Stimulated activated CD4-positive, alpha-beta T cell treated with anti-CD3 and anti-CD28 coated beads, TNF-alpha, amount 100 ng/mL, for 48 hours (primary cell): ENCODE measurements around the gene ESR1.
"Not testable (repeated sequence)": the region's sequence is repeated elsewhere in the genome, so short reads cannot be mapped to it uniquely, and the experiment has no call there.

Source experiments
- DNase-seq, 3 donors: peaks; one replicate each; pipeline ENCODE4 v3.0.0-alpha.2; 2020; ENCODE audit warnings: low read depth in 3 of 3

Gene ESR1

DNA sequence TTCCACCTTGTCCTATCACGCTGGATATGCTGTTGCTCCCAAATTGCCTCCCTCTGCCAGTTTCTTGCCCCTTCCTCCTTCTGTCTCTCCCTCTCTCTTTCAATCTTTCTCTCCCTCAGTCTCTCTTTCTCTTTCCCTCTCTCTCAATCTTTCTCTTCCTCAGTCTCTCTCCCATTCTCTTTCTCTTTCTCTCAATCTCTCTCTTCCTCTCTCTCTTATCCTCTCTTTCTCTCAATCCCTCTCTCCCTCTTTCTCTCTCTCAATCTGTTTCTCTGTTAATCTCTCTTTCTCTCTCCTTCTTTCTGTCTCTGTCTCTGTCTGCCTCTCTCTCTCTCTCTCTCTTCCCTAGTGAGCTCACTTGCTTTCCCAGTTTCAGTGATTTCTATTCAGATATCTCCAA, 245.8 kb downstream of the ESR1 start:
- DNase-seq: no peak

GRCh38 chr6:152054441-152054840, 247.0 kb downstream of the ESR1 start:
- DNase-seq: no peak

- no peak for DNase-seq
These were observed 248.0 kb downstream of the ESR1 start for GRCh38 chr6:152055517-152055916.

- no peak for DNase-seq
These were observed 250.5 kb downstream of the ESR1 start for GRCh38 chr6:152057832-152058498.

- no peak for DNase-seq
These were observed 252.4 kb downstream of the ESR1 start for GRCh38 chr6:152059909-152060308.

DNA sequence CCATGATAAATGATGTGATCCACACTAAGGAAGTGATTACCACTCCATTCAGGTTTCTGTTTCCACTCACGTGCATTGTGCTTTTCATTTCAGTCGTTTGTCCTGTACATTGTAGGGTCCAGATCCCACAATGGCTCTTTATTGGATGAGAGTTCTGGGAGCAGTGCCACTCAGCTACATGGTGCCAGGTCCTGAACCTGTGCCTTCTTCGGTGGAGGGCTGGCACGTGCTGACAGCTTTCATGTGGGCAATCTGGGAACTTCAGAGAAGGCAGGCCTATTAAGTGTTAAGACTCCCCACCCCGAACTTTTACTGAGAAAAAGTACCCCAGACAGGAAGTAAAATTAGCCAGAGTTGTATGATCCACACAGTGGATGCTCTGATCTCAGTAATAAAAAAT, 255.0 kb downstream of the ESR1 start:
- no peak for DNase-seq

GRCh38 chr6:152063170-152063921, 255.9 kb downstream of the ESR1 start:
- DNase-seq: no peak

- no peak for DNase-seq
These were observed 261.3 kb downstream of the ESR1 start for GRCh38 chr6:152068622-152069261.

DNA sequence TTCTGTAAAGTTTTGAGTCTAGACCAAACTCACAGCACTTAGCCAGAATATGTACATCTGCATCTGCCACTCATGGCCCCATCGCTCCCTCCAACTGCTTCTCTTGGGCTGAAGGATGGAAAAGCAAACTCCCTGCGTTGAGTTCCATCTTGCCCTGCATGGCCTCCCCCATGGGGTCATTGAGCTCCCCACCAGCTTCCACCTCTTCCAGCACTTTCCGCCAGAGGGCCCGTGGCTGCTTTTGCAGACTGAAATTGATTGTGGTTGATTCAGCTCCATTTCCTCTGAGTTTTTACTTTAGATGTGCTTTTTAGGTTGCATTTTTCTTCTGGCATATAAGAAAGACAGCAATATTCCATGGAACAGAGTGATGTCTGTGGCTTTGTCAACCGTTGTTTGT, 263.1 kb downstream of the ESR1 start:
- DNase-seq: no peak

- DNase-seq: no peak
These were observed 263.8 kb downstream of the ESR1 start for GRCh38 chr6:152071318-152071717.

DNA sequence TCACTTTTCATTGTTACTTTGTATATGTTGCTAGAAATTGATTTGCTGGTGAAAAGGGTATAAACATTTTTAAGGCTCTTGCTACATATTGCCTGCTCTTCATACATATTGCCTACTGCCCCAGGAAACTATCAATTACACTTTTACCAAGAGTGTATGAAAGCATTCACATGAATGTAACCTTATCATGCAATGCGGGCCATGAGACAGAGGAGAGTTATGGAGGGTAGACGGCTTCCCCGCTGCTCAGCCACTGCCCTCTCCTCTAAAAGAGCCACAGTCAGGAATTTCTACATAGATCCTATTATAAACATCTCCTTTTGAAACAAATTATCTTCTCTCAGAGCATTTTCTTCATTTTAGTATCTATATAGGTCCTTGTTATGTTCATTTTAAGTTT, 264.4 kb downstream of the ESR1 start:
- DNase-seq: no peak

DNA sequence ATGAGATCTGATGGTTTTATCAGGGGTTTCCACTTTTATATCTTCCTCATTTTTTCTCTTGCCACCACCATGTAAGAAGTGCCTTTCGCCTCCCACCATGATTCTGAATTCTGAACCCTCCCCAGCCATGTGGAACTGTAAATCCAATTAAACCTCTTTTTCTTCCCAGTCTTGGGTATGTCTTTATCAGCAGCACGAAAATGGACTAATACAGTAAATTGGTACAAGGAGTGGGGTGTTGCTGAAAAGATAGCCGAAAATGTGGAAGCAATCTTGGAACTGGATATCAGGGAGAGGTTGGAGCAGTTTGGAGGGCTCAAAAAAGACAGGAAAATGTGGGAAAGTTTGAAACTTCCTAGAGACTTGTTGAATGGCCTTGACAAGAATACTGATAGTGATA, 268.8 kb downstream of the ESR1 start:
- not testable (repeated sequence) for DNase-seq

- DNase-seq: no peak
These were observed 270.5 kb downstream of the ESR1 start for GRCh38 chr6:152078001-152078400.

DNA sequence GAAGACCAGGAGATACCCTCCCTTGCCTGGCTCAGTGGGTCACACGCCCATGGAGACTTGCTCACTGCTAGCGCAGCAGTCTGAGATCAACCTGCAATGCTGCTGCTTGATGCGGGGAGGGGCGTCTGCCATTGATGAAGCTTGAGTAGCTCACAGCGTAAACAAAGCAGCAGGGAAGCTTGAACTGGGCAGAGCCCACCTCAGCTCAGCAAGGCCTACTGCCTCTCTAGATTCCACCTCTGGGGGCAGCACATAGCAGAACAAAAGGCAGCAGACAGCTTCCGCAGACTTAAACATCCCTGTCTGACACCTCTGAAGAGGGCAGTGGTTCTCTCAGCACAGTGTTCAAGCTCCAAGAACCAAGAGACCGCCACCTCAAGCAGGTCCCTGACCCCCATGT, 271.3 kb downstream of the ESR1 start:
- no peak for DNase-seq

- DNase-seq: no peak
These were observed 278.0 kb downstream of the ESR1 start for GRCh38 chr6:152085451-152085921.

- DNase-seq: no peak
These were observed 278.9 kb downstream of the ESR1 start for GRCh38 chr6:152086223-152086873.

DNA sequence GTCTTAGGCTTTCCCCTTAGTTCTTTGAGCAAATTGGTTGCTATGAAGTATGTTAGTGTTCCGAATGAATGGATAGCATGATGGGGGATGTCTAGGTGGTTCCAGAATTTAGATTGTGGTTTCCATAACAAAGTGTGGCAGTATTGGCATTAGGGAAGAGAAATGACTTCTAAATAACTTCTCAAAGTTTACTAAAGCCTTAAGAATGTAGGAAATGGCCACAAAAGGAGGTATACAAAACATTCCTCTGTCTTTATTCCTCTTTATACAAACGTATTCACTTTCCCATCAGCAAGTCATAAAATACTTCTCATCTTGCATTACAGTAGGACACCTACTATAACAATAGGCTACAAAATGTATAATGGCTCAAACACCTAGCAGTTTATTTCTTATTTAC, 279.6 kb downstream of the ESR1 start:
- no peak for DNase-seq

DNA sequence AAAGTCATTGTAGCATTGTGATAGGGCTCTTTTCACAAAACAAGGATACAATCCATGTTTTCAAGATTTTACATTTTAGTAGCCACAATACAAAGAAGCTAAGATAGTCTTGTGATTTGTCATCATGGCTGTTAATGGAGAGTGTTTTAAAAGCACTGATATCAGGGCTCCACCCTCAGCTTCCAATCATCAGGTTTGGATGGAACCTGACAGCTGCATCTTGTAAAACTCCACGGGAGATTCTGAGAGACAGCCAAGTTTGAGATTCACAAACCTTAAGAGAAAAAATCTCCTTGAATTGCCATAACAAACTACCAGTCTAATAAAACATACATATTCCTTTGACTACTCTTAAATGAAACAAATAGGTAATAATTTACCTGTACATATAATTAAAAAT, 280.2 kb downstream of the ESR1 start:
- no peak for DNase-seq

GRCh38 chr6:152089992-152090391, 282.5 kb downstream of the ESR1 start:
- no peak for DNase-seq

GRCh38 chr6:152091201-152091600, 283.7 kb downstream of the ESR1 start:
- no peak for DNase-seq

DNA sequence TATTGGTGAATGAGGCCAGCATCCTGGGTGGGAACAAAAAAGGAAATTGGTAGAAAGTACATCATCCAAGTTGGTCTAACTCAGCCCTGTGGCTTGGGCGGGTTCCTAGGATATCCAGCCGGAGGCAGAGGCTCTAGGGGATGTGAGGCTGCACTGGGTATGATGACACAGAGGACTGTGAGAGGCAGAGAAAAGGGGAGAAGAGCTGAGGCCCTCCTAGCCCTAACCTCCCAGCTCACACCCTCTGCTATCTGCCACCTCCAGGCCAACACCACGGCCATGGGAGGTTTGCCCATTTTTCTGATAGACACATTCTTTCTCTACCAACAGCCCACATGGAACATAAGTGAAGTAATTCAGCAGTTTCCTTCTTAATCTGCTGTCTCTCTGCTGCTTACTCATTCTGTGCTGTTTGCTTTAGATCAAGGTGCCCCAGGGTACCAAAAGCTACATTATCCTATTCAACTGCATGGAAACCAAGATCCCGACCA, 284.4 kb downstream of the ESR1 start:
- no peak for DNase-seq

DNA sequence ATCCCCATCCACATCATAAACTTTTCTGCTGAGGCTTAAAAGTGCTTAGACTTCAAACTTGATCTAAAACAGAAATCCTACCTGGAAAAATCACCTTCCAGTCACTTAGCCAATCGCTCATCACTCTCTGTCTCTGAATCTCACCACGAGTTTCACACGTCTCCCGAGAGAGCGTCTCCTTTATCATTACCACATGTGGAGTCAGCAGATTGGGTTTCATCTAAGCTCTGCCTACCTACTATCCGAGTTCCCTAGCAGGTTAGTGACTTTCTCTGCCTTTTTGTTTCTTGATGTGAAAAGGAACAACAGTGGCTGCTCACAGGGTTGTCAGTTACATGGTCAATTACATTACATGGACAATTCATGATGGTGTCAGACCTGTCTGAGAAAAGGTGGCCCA, 286.2 kb downstream of the ESR1 start:
- no peak for DNase-seq
